Measurements from ENCODE around the gene TMSB10. TPM values are rescaled to one million over a fixed set of nuclear protein-coding genes. Genes with fewer than 3 reads are reported as not detected.

Gene TMSB10
- 8,532 to 8,978 TPM (median 8,691 TPM) in 5 replicates for total RNA-seq (2022; extraction: Qiagen RNA extraction; ENCODE audit: low read depth)

DNA sequence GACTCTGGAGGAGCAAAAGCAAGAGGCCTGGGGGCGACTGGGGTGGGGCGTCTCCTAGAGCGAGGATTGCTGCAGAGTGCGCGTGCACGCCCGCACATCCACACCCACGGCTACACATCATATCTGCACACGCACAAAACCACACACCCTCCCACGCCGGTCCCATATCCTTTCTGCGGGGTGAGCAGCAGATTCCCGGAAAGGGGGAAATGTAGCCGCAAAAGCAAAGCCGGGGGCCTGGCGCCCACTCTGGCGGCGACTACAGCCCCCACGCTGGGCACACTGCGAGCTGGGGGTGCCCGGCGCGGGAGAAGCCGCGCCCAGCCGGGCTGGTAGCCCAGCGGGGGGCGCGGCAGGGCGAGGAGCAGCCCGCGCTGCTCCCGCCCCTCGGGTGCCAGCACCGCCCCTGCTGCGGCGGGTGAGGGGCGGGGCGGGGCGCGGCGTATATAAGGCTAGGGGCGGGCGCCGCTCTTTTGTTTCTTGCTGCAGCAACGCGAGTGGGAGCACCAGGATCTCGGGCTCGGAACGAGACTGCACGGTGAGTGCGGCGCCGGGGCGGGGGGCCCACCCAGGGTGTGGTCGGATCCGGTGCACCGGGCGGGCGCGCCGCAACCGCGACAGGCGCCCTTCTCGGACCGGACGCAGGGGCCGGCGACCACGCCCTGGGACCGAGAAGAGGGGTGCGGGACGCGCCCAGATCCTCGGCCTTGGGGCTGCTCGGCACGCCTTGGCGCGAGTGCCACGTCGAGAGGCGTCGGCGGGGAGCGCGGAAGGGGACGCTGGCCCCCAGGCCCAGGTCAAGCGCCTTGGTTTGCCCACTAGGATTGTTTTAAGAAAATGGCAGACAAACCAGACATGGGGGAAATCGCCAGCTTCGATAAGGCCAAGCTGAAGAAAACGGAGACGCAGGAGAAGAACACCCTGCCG is at the start of gene TMSB10:
TMSB10 (plus strand) TSS at position 476 of the 927 bp plus-strand sequence.

DNA sequence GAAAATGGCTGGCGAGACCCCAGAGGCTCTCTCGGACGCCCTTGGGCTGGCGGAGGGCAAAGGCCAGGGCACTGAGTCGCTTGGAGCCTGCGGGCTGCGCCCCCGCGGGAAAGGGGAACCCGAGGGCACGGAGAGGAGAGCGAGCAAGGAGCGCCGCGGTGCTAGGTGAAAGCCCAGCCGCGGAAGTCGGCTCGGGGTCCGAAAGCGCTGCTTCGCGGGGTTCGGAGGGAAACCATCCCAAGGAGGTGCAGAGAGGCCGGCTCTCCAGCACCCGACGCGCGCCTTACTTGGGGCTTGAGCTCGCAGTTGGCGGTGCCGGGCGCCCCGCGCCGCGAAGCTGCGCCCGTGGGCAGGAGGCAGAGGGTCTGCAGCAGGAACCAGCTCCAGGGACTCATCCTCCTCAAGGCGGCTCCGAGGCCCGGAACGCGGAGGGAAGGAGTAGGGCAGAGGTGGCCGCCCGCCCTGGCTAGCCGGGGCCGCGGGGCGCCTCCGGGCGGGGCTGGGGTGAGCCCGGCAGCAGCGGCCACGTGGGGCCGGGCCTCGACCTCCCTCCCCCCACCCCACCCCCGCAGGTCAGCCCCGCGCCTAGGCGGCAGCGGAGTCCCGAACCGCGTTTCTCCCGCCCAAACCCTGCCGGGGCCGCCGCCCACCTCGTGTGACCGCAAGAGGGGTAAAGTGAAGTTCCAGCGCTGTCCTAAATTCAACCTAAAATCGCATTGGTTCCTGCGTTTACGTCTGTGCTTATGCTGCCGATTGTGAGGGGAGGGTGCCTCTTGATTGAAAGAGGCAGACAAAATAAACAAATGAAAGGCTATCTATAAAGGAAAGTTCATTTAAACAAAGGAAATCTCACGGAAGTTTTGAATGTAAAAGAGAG is 24.6 kb upstream of the TMSB10 start, which contains the start of gene TRABD2A:
TRABD2A (minus strand) TSS at position 440 of the 877 bp plus-strand sequence; CDS start at position 395, 45 bp downstream.

Other genes starting within 250 kb of the TMSB10 start
- gene TRABD2A, start 24.6 kb upstream of the TMSB10 start, total RNA-seq (2022; extraction: Qiagen RNA extraction; ENCODE audit: low read depth): 7.8 to 12.1 TPM (median 11.2 TPM) in 5 replicates
- gene KCMF1, start 65.5 kb downstream of the TMSB10 start, total RNA-seq (2022; extraction: Qiagen RNA extraction; ENCODE audit: low read depth): 89.1 to 98.8 TPM (median 90.1 TPM) in 5 replicates
- gene TCF7L1, start 227.7 kb downstream of the TMSB10 start, total RNA-seq (2022; extraction: Qiagen RNA extraction; ENCODE audit: low read depth): 5.9 to 10.3 TPM (median 7.6 TPM) in 5 replicates